DND-41 (cell line): ENCODE results near the gene HSPA1B.

Experiments used
- ATAC-seq: fragments of 200-7000 bp; cut with Tn5 transposase; 3 replicates; pipeline ENCODE4 v1.9.1; 2021; ENCODE audit warnings: low read depth; ENCODE audit not compliant: insufficient read depth
- DNase-seq: peaks from one replicate; pipeline ENCODE4 v3.0.0-alpha.2; 2020
- H2AFZ ChIP-seq: 2 replicates; pipeline ENCODE4 v1.6.0; 2012; ENCODE audit warnings: low read depth, low read length
- H3K27ac ChIP-seq: 2 replicates; pipeline ENCODE4 v1.5.1; 2012; ENCODE audit warnings: low read length, inconsistent platforms
- H3K27me3 ChIP-seq: fragments of 200-600 bp; sonication (generic); 2 replicates; pipeline ENCODE4 v1.6.0; 2012; ENCODE audit warnings: low read length, mild to moderate bottlenecking, inconsistent platforms; ENCODE audit not compliant: insufficient read depth, poor library complexity
- H3K36me3 ChIP-seq: 2 replicates; pipeline ENCODE4 v1.5.1; 2012; ENCODE audit warnings: low read length, inconsistent platforms; ENCODE audit not compliant: insufficient read depth
- H3K4me1 ChIP-seq: 2 replicates; pipeline ENCODE4 v1.5.1; 2012; ENCODE audit warnings: mild to moderate bottlenecking, low read length; ENCODE audit not compliant: insufficient read depth
- H3K4me2 ChIP-seq: 2 replicates; pipeline ENCODE4 v1.6.0; 2012; ENCODE audit warnings: mild to moderate bottlenecking, moderate library complexity, low read length, inconsistent platforms; ENCODE audit not compliant: insufficient read depth
- H3K4me3 ChIP-seq, 2 experiments: fragments of 200-600 bp in 1 of 2; shearing (Covaris generic) in 1 of 2; 2 replicates each; pipeline ENCODE4 v1.5.1; 2012 to 2016; ENCODE audit warnings: inconsistent platforms in 2 of 2, low read length in 2 of 2, mild to moderate bottlenecking in 2 of 2, low read depth in 1 of 2, moderate library complexity in 1 of 2
- H3K79me2 ChIP-seq: 2 replicates; pipeline ENCODE4 v1.6.0; 2012; ENCODE audit warnings: low read length, inconsistent platforms; ENCODE audit not compliant: insufficient read depth
- H3K9ac ChIP-seq: 2 replicates; pipeline ENCODE4 v1.6.0; 2012; ENCODE audit warnings: low read depth, mild to moderate bottlenecking, inconsistent platforms, low read length, moderate library complexity
- H3K9me3 ChIP-seq: 2 replicates; pipeline ENCODE4 v1.5.1; 2012; ENCODE audit warnings: low read length, moderate library complexity, mild to moderate bottlenecking, inconsistent platforms; ENCODE audit not compliant: insufficient read depth, severe bottlenecking
- H4K20me1 ChIP-seq: 2 replicates; pipeline ENCODE4 v1.6.0; 2012; ENCODE audit warnings: low read length; ENCODE audit not compliant: insufficient read depth
- EZH2 ChIP-seq: IDR thresholded peaks from 3 replicates; pipeline ENCODE4 v1.6.1; 2012; ENCODE audit warnings: borderline replicate concordance, low read depth, mild to moderate bottlenecking, moderate library complexity, low read length, inconsistent platforms; ENCODE audit not compliant: severe bottlenecking
- TF ChIP-seq, protein P1 (sequence below): IDR thresholded peaks from 2 replicates; pipeline ENCODE4 v1.5.1; 2012; ENCODE audit warnings: borderline replicate concordance, low read length, moderate library complexity, mild to moderate bottlenecking; ENCODE audit not compliant: poor library complexity, severe bottlenecking; ENCODE audit errors: extremely low read depth

HSPA1B gene

GRCh38 chr6:31879143-31879542 is 51.6 kb downstream of the HSPA1B start:
- H3K27ac ChIP-seq: no peak overlapping the region
- DNase-seq: no peak
- no peak overlapping the region for H3K9ac ChIP-seq
- peaks cover 11% of the 10 kb centered on the region; the same call in 1 of the 2 replicates for H4K20me1 ChIP-seq
- ATAC-seq: no peak
- no peak overlapping the region for H3K4me3 ChIP-seq
- H3K36me3 ChIP-seq: peaks cover 44% of the 10 kb centered on the region
- no peaks in the 10 kb centered on the region for H3K4me1 ChIP-seq
- no peaks in the 10 kb centered on the region for H3K79me2 ChIP-seq
- TF ChIP-seq EZH2: no peak
- TF ChIP-seq, protein P1, sequence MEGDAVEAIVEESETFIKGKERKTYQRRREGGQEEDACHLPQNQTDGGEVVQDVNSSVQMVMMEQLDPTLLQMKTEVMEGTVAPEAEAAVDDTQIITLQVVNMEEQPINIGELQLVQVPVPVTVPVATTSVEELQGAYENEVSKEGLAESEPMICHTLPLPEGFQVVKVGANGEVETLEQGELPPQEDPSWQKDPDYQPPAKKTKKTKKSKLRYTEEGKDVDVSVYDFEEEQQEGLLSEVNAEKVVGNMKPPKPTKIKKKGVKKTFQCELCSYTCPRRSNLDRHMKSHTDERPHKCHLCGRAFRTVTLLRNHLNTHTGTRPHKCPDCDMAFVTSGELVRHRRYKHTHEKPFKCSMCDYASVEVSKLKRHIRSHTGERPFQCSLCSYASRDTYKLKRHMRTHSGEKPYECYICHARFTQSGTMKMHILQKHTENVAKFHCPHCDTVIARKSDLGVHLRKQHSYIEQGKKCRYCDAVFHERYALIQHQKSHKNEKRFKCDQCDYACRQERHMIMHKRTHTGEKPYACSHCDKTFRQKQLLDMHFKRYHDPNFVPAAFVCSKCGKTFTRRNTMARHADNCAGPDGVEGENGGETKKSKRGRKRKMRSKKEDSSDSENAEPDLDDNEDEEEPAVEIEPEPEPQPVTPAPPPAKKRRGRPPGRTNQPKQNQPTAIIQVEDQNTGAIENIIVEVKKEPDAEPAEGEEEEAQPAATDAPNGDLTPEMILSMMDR: no peak
- no peak overlapping the region for H3K4me2 ChIP-seq
- H2AFZ ChIP-seq: no peak overlapping the region
- H3K9me3 ChIP-seq: no peaks in the 10 kb centered on the region
- H3K27me3 ChIP-seq: no peaks in the 10 kb centered on the region
